ENCODE measurements around the gene SETD3.

The SETD3 gene

DNA sequence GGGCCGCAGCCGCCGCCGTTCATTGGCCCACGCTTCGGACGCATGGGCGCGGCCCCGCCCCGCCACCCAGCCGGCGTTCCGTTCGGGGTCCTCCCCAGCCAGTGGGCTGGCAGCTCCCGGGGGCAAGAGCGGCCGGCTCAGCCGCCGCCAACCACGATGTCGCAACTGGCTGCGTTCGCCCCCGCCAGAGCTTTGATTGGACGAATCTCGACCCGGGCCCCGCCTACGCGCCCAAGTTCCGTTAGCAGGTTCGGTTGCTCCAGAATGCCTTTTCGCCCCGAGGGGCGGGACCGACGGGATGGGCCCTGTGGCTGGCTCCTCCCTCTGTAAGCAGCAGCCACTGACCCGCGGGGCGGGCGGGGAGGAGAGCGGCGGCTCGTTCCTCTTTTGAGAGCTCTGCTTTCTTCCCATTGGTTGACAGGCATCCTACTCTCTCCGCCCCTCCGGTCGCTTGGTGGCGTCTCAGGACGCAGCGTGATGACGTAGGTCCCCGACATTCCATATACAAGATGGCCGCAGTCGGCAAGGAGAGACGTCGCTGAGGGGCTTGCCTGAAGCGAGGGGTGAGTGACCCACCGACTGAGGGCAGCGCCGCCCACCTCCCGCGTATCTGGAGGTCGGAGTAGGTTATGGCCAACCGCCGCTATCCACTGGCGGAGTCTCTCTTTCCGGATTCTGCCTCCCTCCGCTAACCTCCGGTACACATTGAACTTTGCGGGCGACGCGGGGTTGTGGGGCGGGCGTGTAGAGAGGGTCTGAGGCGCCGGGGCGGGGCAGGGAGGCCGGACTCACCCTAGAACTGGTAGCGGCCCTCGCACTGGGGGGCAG lies 472 bp upstream of the SETD3 start, which contains the start of gene CCNK:
CCNK (plus strand) TSS at position 493 of the 828 bp plus-strand sequence. CDS start 11,269 bp downstream, outside the sequence.
- DNase-seq (ENCODE audit: low spot score): peak; percentile 99
- in situ Hi-C loops (cut with MboI; ENCODE audit: low sequenced_read_pairs, unreplicated experiment): no loop called here
- TF ChIP-seq, protein P1, sequence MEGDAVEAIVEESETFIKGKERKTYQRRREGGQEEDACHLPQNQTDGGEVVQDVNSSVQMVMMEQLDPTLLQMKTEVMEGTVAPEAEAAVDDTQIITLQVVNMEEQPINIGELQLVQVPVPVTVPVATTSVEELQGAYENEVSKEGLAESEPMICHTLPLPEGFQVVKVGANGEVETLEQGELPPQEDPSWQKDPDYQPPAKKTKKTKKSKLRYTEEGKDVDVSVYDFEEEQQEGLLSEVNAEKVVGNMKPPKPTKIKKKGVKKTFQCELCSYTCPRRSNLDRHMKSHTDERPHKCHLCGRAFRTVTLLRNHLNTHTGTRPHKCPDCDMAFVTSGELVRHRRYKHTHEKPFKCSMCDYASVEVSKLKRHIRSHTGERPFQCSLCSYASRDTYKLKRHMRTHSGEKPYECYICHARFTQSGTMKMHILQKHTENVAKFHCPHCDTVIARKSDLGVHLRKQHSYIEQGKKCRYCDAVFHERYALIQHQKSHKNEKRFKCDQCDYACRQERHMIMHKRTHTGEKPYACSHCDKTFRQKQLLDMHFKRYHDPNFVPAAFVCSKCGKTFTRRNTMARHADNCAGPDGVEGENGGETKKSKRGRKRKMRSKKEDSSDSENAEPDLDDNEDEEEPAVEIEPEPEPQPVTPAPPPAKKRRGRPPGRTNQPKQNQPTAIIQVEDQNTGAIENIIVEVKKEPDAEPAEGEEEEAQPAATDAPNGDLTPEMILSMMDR (IDR thresholded peaks at IDR 0.05; ENCODE audit: borderline replicate concordance, control extremely low read depth, extremely low read depth, insufficient read depth, missing control alignments): no peak

DNA sequence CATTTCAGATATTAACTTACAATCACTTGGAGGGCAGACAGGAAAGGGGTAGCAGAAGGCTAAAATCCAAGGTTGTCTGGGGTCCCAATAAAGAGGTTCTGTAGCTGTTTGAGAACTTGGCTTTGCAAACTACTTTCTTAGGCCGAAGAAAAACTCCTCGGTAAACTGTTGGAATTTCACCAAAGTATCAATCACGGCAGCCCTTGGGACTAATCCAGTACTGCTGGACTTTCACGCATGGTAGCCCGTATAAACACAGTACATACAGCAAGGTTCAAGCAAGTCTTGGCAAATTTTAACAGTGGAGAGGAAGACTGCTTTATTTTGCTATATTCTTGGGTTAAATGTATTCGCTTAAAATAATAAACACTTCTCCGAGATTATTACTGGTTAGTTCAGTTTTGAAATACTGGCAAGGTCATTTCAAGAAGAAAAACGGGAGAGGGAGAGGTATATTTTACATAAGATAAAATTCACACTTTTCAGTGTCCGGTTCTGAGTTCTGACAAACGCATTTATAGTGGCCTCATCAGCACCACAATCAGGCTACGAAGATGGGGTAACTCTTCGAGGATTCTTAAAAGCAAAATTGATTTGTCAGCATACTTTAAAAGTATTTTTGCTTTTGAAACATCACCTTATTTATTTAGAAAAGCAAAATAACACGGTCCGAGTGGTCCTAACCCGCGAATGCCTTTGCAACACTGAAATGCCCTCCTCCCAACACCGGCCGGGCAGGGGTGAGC lies 1.3 kb downstream of the SETD3 start:
- TF ChIP-seq, protein P1 (IDR thresholded peaks at IDR 0.05; ENCODE audit: borderline replicate concordance, control extremely low read depth, extremely low read depth, insufficient read depth, missing control alignments): no peak
- in situ Hi-C loops (cut with MboI; ENCODE audit: low sequenced_read_pairs, unreplicated experiment): no loop called here
- DNase-seq (ENCODE audit: low spot score): no peak

DNA sequence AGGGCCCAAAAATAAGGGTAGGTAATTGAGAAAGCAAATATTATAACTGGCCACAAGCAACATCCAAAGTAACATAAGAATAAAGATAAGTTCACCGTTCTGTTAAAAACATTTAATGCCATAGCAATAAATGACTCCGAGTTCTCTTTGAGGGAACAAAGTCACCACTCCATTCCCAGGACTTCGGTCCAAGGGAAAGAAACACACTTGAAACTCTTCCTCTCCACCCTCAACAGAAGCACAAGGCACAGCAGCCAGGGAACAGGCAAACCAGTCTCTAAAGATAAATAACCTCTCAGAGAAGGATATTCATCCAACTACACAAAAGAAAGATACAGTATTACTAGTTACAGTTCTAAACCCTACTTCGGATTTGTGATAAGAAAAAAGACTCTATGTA lies 2.5 kb downstream of the SETD3 start:
- TF ChIP-seq, protein P1 (IDR thresholded peaks at IDR 0.05; ENCODE audit: borderline replicate concordance, control extremely low read depth, extremely low read depth, insufficient read depth, missing control alignments): no peak
- in situ Hi-C loops (cut with MboI; ENCODE audit: low sequenced_read_pairs, unreplicated experiment): no loop called here

DNA sequence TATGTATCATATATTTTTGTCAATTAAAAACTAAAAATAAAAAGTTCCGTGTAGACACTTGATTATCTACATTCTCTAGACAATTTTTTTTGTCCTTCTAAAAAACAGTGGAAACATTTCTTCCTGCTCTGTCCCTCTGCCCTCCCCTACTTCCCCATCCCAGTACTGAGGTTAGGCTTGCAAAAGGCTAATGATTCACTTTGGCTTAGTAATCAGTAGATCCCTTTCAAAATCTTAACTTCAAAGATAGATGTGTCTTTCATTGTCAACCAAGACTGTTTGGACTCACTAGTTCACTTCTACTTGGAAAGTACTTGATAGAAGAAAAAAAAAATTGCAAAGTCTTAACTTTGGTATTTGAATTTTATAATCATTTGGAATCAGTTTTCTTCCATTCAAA lies 3.8 kb downstream of the SETD3 start:
- TF ChIP-seq, protein P1 (IDR thresholded peaks at IDR 0.05; ENCODE audit: borderline replicate concordance, control extremely low read depth, extremely low read depth, insufficient read depth, missing control alignments): no peak
- DNase-seq (ENCODE audit: low spot score): no peak
- in situ Hi-C loops (cut with MboI; ENCODE audit: low sequenced_read_pairs, unreplicated experiment): no loop called here

More for the DNA sequence above, 2.5 kb downstream of the SETD3 start:
- DNase-seq (ENCODE audit: low spot score): no peak

DNA sequence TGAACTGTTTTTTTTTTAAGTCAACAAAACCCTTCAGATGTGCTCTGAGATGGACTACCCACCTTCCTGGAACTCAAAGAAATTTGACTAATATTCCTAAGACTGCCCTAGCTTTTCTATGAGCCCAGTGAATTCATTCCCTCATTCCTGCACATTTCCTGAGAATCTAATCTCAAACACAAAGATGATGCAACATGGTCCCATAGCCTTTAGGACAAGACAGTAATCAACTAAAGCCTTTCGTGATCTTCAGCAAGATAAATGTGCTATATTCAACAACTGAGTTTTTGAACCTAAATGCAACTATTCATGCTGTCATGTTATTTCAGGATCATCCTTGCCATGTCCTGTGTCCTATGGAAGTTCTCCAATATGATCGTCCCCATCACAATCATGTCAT lies 5.0 kb downstream of the SETD3 start:
- TF ChIP-seq, protein P1 (IDR thresholded peaks at IDR 0.05; ENCODE audit: borderline replicate concordance, control extremely low read depth, extremely low read depth, insufficient read depth, missing control alignments): no peak
- in situ Hi-C loops (cut with MboI; ENCODE audit: low sequenced_read_pairs, unreplicated experiment): no loop called here
- no peak for DNase-seq (ENCODE audit: low spot score)

DNA sequence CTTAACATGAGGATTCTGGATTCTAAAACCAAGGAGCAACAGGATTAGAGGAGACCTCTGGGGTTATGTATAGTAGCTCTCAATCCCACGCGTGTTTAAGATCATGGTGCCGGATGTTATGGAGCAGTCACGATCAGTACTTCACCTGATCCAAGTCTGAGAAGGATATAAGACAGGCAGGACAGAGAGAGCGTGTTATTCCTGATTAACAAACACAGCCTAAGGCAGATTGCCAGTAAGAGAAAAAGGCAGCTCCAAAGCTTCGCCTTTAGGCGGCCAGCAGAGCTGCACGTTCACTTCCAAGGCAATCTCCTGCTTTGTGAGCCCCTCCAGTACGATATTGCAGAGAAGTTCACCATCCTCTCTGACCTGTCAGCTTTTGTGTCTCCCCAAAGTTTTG lies 5.5 kb downstream of the SETD3 start:
- no peak for DNase-seq (ENCODE audit: low spot score)
- TF ChIP-seq, protein P1 (IDR thresholded peaks at IDR 0.05; ENCODE audit: borderline replicate concordance, control extremely low read depth, extremely low read depth, insufficient read depth, missing control alignments): no peak
- in situ Hi-C loops (cut with MboI; ENCODE audit: low sequenced_read_pairs, unreplicated experiment): no loop called here

All from GM13976 (cell line).